ENCODE results near the gene ADCY10.

DNA sequence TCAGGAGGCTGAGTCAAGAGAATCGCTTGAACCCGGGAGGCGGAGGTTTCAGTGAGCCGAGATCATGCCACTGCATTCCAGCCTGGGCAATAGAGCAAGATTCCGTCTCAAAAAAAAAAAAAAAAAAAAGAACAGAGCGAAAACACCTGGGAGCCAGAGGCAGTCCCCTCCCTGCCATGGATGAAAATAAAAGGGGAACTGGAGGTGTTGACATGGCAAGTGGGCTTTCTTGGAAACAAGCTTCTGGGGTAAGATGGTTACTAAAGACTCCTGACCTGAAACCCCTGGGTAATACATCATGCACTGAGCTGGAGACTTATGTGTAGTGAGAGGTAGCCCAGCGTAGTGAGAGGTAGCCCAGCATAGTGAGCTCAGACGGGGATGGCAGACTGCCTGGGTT is 31.6 kb downstream of the ADCY10 start:
- TF ChIP-seq, protein P1, sequence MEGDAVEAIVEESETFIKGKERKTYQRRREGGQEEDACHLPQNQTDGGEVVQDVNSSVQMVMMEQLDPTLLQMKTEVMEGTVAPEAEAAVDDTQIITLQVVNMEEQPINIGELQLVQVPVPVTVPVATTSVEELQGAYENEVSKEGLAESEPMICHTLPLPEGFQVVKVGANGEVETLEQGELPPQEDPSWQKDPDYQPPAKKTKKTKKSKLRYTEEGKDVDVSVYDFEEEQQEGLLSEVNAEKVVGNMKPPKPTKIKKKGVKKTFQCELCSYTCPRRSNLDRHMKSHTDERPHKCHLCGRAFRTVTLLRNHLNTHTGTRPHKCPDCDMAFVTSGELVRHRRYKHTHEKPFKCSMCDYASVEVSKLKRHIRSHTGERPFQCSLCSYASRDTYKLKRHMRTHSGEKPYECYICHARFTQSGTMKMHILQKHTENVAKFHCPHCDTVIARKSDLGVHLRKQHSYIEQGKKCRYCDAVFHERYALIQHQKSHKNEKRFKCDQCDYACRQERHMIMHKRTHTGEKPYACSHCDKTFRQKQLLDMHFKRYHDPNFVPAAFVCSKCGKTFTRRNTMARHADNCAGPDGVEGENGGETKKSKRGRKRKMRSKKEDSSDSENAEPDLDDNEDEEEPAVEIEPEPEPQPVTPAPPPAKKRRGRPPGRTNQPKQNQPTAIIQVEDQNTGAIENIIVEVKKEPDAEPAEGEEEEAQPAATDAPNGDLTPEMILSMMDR (IDR thresholded peaks at IDR 0.05), result no peak
- no peak for TF ChIP-seq POLR2A (IDR thresholded peaks at IDR 0.05)

Data from Peyer's patch (tissue), 4 donors.